Measurements from ENCODE around the gene RNF115.
"Not testable (repeated sequence)": the region's sequence is repeated elsewhere in the genome, so short reads cannot be mapped to it uniquely, and the experiment has no call there.

The RNF115 gene

DNA sequence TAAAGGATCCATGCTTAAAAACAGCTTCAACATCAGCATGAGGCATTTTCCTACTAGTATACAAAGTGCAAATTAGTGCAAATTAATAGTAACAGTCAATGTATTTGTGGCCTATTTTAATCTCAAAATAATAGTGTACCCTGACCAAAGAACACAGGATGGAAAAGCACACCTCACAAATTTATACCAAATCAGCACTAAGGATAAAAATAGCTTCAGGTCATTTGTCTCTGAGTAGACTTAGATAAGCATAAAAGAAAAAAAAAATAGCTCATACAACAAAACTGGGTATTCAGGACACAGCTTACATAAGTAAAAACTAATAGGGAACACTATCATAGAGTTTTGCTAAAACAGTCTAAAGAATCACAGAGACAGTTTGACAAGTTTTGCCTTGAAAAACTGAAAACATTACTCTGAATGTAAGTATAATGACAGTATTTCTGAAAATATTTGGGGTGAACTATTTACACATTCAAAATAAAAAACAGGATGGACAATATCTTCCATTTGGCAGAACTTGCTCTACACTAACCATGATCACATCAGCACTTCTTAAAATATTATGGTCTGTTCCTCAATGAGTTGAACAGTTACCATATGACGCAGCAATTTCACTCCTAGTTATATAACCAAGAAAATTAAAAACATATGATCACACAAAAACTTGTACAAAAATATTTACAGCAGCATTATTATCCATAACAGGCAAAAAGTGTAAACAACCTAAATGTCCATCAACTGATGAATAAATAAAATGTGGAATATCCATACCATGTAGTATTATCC is 46.3 kb downstream of the RNF115 start:
- DNase-seq (ENCODE audit: low spot score), result no peak

DNA sequence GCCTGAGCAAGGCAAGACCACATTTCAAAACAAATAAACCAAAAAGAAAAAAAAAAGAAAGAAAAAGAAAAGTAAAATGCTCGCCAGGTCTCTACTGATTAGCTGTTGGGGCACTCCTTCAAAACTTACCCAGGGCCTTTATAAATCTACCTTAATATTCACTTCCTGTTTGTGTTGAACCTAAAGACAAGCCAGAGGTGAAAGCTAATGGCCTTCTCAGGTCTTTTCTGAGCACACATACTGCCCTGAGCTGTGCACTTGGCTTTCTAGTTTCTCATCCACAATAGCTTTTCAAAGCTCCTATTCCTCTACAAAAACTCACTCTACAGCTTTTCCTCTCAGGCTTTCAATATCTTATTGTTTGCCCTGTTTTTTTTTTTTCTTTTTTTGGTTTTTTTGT is 50.5 kb downstream of the RNF115 start:
- no peak for DNase-seq (ENCODE audit: low spot score)

DNA sequence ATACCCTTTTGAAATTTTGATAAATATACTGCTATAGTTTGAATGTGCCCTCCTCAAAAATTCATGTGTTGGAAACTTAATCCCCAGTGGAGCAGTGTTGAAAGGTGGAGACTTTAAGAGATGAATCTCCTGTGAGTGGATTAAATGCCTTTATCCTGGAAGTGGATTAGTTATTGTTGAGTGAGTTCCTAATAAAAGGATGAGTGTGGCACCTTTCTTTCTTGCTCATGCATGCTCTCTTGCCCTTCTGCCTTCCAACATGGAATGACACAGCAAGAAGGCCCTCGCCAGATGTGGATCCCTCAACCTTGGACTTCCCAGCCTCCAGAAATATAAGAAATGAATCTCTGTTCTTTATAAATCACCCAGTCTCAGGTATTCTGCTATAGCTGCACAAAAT is 52.8 kb downstream of the RNF115 start:
- DNase-seq (ENCODE audit: low spot score), result no peak

DNA sequence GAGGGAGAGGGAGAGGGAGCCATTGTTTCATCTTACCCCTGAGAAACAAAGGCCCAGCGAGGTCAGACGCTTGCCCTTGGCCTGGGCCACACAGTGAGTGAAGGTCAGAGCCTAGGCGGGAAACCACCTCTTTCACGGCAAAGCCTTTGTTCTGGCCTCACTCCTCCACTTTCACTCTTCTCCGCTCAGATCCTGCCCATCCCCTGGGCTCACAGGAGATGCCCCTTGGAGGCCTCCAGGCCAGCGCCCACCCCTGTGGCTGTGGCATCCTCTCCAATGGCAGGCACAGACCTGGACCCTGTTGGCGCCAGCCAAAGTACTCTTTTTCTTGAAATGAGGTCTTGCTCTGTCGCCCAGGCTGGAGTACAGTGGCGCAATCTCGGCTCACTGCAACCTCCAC is 55.9 kb downstream of the RNF115 start:
- DNase-seq (ENCODE audit: low spot score), result not testable (repeated sequence)

DNA sequence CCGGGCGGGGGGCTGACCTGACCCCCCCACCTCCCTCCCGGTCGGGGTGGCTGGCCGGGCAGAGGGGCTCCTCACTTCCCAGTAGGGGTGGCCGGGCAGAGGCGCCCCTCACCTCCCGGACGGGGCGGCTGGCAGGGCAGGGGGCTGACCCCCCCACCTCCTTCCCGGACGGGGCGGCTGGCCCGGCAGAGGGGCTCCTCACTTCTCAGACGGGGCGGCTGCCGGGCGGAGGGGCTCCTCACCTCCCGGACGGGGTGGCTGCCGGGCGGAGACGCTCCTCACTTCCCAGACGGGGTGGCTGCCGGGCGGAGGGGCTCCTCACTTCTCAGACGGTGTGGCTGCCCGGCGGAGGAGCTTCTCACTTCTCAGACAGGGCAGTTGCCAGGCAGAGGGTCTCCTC is 57.0 kb downstream of the RNF115 start:
- not testable (repeated sequence) for DNase-seq (ENCODE audit: low spot score)

DNA sequence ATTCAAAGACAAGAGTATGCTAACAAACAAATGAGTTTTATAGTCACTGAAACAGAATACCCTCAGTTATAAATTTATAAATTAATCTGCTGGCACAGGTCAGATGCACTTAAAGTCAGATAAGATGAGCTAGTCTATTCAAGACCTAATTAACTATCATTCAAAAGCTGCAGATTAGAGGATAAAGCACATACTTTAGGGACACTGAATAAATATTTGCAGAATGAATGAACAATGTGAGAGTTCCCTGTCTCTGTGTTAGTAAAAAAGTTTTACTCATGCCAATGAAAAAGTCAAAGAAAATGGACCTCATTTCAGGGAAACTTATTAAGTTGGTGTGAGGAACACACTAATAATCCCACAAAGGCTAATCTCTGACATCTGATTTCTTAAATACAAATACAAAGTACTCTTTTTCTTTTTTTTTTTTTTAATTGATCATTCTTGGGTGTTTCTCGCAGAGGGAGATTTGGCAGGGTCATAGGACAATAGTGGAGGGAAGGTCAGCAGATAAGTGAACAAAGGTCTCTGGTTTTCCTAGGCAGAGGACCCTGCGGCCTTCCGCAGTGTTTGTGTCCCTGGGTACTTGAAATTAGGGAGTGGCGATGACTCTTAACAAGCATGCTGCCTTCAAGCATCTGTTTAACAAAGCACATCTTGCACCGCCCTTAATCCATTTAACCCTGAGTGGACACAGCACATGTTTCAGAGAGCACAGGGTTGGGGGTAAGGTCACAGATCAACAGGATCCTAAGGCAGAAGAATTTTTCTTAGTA is 58.1 kb downstream of the RNF115 start:
- not testable (repeated sequence) for DNase-seq (ENCODE audit: low spot score)

GRCh38 chr1:145765127-145765526 is 58.8 kb downstream of the RNF115 start:
- DNase-seq (ENCODE audit: low spot score), result not testable (repeated sequence)

GRCh38 chr1:145764231-145764940 is 59.5 kb downstream of the RNF115 start:
- not testable (repeated sequence) for DNase-seq (ENCODE audit: low spot score)

DNA sequence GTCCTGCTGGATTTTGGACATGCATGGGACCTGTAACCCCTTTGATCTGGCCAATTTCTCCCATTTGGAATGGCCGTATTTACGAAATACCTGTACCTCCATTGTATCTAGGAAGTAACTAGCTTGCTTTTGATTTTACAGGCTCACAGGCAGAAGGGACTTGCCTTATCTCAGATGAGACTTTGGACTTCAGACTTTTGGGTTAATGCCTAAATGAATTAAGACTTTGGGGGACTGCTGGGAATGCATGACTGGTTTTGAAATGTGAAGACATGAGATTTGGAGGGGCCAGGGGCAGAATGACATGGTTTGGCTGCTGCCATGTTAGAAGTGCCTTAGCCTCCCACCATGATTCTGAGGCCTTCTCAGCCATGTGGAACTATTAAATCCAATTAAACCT is 61.9 kb downstream of the RNF115 start:
- not testable (repeated sequence) for DNase-seq (ENCODE audit: low spot score)

DNA sequence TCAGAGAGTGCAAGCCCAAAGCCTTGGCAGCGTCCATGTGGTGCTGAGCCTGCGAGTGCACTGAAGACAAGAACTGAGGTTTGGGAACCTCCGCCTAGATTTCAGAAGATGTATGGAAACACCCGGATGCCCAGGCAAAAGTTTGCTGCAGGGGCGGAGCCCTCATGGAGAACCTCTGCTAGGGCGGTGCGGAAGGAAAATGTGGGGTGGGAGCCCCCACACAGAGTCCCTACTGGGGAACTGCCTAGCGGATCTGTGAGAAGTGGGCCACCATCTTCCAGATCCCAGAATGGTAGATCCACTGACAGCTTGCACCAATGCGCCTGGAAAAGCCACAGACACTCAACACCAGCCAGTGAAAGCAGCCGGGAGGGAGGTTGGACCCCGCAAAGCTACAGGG is 62.4 kb downstream of the RNF115 start:
- DNase-seq (ENCODE audit: low spot score), result not testable (repeated sequence)

GRCh38 chr1:145760395-145760949 is 63.4 kb downstream of the RNF115 start:
- DNase-seq (ENCODE audit: low spot score), result not testable (repeated sequence)

- no peak for DNase-seq (ENCODE audit: low spot score)
Observed at GRCh38 chr1:145759721-145760120, 64.2 kb downstream of the RNF115 start.

- no peak for DNase-seq (ENCODE audit: low spot score)
Observed at GRCh38 chr1:145758575-145758974, 65.3 kb downstream of the RNF115 start.

GRCh38 chr1:145758116-145758515 is 65.8 kb downstream of the RNF115 start:
- DNase-seq (ENCODE audit: low spot score), result no peak

DNA sequence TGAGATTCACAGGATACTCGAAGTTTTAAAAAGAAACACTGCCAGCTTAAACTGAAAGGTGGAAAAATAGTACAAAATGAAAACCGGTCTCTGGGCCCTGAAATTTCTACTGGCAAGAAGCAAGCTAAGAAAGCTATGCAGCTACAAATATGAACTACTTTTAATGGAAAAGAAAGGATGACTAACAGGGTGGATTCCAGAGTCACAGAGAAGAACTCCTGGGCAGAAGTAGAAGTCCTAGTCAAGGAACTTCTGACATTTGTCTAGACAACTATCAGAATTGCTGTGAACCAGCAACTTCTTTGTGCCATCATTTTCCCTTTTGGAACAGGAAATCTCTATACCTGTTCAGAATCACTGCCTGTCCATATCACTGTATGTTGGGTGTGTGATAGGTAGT is 66.5 kb downstream of the RNF115 start:
- peak; percentile 18 for DNase-seq (ENCODE audit: low spot score)

- peak; percentile 86 for DNase-seq (ENCODE audit: low spot score)
Observed at GRCh38 chr1:145751491-145752037, 72.3 kb downstream of the RNF115 start.

GRCh38 chr1:145750426-145750825 is 73.5 kb downstream of the RNF115 start:
- no peak for DNase-seq (ENCODE audit: low spot score)

DNA sequence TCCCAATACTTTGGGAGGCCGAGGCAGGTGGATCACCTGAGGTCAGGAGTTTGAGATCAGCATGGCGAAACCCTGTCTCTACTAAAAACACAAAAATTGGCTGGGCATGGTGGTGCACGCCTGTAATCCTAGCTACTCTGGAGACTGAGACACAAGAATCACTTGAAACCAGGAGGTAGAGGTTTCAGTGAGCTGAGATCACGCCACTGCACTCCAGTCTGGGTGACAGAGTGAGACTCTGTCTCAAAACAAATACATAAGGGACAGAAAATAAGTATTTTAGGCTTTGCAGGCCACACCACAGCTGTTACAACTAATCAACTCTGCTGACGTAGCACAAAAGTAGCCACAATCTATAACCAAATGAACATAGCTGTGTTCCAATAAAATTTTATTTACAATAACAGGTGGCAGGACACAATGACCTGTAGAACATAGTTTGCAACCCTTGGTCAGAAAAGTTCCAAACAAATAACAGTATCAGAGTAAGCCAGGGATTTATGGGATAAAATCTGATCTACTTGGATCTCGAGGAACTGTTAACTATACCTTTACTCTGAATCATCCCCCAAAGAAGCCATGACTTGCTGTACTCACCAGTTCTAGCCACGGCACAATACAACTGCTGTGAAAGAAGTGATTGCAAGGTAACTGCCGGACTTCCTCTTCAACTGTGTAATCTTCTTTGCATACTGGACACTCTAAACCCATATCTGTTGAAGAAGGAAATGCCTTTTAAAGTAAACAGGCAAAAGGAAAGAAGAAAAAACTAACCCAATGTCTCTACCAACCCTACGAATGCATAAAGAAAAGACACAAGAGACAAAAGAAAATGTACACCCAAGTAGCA is 76.3 kb downstream of the RNF115 start:
- no peak for DNase-seq (ENCODE audit: low spot score)

- DNase-seq (ENCODE audit: low spot score), result no peak
Observed at GRCh38 chr1:145740269-145740668, 83.6 kb downstream of the RNF115 start.

DNA sequence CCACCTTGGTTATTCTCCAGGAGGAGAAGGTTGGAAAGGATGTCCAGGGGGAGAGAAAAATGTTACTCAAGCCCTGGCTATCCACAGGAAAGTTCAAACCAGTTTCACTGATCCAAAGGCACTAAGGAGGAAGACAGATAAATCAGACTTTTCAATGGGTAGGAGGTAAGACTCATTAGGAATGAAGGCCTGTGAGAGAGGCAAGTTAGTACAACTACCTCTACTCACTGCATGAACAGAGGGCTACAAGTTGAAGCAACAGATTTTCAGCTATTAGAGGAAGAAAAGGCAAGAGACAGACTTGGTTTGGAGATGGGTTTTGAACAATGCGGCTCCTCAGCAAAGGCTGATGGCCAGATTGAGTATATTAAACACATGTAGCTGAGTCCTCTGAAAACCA is 87.7 kb downstream of the RNF115 start:
- no peak for DNase-seq (ENCODE audit: low spot score)

DNA sequence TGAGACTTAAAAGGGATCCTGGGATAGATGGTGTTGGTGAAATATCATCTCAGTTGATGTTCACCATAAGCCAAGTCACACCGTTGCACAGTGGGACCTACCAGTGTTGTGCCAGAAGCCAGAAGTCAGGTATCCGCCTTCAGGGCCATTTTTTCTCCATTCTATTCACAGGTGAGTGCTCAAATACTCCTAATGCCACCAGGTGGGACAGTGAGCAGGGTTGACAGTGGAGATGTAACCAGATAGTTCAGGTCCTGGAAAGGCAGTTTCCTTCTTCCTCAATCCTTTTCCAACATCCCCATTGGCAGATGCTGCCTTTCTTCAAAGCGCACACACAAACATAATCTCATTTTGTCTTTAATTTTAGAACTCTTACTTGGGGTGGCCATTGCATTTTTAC is 93.0 kb downstream of the RNF115 start:
- no peak for DNase-seq (ENCODE audit: low spot score)
